Upper lobe of left lung (tissue), 4 donors: ENCODE measurements around the gene ADAM15.

Experiments used
- CTCF ChIP-seq, 6 experiments: fragments of 450-650 bp in 4 of 6; fragments of 200-600 bp in 2 of 6; sonication (generic) in 2 of 6; IDR thresholded peaks; one replicate each; pipeline ENCODE4 v1.5.1; 2016 to 2019; ENCODE audit warnings: antibody characterized with exemption in 6 of 6
- EP300 ChIP-seq, 4 donors: sonication (generic); formaldehyde crosslinking; IDR thresholded peaks; one replicate each; pipeline ENCODE4 v1.5.1; 2017; ENCODE audit warnings: antibody characterized with exemption in 4 of 4, control low read depth in 2 of 4

GRCh38 chr1:155014709-155015508 lies 36.2 kb upstream of the ADAM15 start:
- no peak for TF ChIP-seq CTCF (IDR thresholded peaks at IDR 0.05)
- no peak for TF ChIP-seq EP300 (IDR thresholded peaks at IDR 0.05)
